ENCODE measurements around the gene POLR1B.
A peak's percentile ranks its signal among the peaks of the same experiment; 100 is the strongest.
"Not testable (repeated sequence)": the region's sequence is repeated elsewhere in the genome, so short reads cannot be mapped to it uniquely, and the experiment has no call there.

POLR1B gene

DNA sequence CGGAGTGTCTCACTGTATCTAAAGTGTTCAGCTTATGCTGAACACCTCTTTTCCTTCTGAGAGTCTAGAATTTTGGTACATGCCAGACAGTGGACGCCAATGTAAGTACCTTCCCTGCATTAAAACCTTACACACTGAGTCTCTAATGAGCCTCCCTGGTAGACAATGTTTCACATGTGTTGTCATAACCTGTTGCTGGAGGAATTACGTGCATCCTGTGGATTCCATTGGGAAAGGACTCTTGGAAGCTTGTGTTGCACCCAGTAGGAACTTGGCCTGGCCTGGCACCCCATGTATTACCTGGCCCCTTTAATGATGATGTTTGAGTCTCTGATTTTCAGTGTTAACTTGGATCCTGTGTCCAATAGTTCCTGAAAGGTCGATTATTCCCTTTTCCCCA lies 62.7 kb downstream of the POLR1B start:
- no peak for DNase-seq

DNA sequence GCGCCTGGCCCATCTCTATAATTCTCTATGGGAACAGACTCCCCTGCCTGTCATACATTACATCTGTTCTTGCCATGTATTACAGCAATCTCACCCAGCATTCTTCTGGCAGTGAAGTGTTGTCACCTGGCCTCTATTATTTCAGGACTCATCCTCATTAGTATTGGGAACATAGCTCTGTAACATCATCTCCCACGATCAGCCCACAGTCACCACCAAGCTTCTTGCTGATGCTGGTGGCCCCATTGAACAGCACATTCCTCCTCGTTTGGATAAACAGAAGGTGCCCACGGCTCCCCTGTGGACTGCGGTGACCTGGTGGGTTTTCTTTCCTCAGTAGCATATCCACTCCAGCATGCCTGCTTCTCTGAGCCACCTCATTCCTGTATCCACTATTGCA lies 63.7 kb downstream of the POLR1B start:
- no peak for DNase-seq

DNA sequence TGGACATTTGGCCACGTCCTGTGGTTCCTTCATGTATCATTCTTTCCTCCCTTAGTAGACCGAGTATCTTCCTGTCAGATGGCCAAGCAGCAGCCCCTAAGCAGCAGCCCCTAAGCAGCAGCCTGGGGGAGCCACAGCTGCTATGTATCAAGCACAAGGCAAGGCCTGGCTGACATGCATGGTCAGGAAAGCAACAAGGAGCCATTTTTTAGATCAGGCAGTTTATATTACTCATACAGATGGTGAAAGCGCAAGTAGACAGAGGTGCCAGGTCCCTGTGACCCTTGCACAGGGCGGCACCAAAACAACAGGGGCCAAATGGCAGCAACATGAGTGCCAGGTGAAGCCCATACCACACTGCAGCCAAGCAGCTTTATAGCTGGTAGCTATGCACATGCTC lies 64.3 kb downstream of the POLR1B start:
- no peak for DNase-seq

GRCh38 chr2:112607680-112608438 lies 65.6 kb downstream of the POLR1B start:
- no peak for DNase-seq

DNA sequence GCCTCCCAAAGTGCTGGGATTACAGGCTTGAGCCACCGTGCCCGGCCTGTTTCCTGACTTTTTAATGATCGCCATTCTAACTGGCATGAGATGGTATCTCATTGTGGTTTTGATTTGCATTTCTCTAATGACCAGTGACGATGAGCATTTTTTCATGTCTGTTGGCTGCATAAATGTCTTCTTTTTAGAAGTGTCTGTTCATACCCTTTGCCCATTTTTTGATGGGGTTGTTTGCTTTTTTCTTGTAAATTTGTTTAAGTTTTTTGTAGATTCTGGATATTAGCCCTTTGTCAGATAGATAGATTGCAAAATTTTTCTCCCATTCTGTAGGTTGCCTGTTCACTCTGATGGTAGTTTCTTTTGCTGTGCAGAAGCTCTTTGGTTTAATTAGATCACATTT lies 67.1 kb downstream of the POLR1B start:
- not testable (repeated sequence) for DNase-seq

DNA sequence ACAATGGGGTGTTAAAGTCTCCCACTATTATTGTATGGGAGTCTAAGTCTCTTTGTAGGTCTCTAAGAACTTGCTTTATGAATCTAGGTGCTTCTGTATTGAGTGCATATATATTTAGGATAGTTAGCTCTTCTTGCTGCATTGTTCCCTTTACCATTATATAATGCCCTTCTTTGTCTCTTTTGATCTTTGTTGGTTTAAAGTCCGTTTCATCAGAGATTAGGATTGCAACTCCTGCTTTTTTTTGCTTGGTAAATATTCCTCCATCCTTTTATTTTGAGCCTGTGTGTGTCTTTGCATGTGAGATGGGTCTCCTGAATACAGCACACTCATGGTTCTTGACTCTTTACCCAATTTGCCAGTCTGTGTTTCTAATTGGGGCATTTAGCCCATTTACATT lies 70.0 kb downstream of the POLR1B start:
- not testable (repeated sequence) for DNase-seq

GRCh38 chr2:112614201-112614840 lies 72.1 kb downstream of the POLR1B start:
- DNase-seq = no peak

- DNase-seq = no peak
Observed at GRCh38 chr2:112615051-112615450, 72.8 kb downstream of the POLR1B start.

DNA sequence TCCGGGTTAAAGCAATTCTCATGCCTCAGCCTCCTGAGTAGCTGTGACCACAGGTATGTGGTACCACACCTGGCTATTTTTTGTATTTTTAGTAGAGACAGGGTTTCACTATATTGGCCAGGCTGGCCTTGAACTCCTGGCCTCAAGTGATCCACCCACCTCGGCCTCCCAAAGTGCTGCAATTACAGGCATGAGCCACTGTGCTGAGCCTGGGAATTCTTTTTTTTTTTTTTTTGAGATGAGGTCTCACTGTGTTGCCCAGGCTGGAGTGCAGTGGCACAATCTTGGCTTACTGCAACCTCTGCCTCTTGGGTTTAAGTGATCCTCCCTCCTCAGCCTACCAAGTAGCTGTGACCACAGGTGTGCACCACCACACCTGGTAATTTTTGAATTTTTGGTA lies 73.5 kb downstream of the POLR1B start:
- not testable (repeated sequence) for DNase-seq

- no peak for DNase-seq
Observed at GRCh38 chr2:112618383-112618782, 76.1 kb downstream of the POLR1B start.

GRCh38 chr2:112621790-112622527 lies 79.7 kb downstream of the POLR1B start:
- DNase-seq = peak; percentile 19

GRCh38 chr2:112622528-112622849 lies 80.2 kb downstream of the POLR1B start:
- DNase-seq = no peak

- peak; percentile 25 for DNase-seq
Observed at GRCh38 chr2:112623913-112624777, 81.9 kb downstream of the POLR1B start.

- peak; percentile 34 for DNase-seq
Observed at GRCh38 chr2:112625474-112626114, 83.3 kb downstream of the POLR1B start.

GRCh38 chr2:112626604-112627059 lies 84.4 kb downstream of the POLR1B start:
- DNase-seq = peak; percentile 57
